ENCODE results near the gene PIK3R3. TPM values are rescaled to one million over a fixed set of nuclear protein-coding genes. Genes with fewer than 3 reads are reported as not detected.

PIK3R3 gene
- polyA plus RNA-seq, 5 donors, result 16.4 to 35.7 (median 22.5) TPM

DNA sequence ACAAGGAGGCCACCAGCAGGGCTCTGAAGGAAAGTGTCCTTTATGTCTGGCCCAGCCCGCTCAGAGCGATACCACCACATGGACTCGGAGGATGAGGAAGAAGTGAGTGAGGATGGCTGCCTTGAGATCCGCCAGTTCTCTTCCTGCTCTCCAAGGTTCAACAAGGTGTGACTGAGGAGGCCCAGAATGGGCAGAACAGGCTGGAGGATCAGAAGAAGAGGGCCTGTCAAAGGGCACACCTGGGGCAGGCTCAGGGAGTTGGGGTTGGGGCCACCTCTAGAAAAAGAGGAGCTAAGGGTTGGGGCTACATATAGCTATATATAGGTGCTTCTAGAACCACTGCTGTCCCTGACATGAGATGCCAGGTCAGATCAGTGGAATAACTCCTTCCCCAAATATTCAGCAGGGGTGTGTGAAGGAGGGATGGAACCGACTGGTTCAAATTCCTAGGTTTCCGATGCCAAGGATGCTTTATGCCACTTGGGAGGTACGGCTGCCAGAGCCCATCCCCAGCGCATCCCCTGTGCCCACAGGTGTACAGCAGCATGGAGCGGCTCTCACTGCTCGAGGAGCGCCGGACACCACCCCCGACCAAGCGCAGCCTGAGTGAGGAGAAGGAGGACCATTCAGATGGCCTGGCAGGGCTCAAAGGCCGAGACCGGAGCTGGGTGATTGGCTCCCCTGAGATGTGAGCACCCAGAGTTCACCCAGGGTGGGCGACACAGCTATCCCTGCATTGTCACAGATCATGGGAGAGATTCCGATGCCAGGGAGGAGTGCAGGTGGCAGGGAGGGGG is 102.2 kb downstream of the PIK3R3 start:
- DNase-seq, result no peak

DNA sequence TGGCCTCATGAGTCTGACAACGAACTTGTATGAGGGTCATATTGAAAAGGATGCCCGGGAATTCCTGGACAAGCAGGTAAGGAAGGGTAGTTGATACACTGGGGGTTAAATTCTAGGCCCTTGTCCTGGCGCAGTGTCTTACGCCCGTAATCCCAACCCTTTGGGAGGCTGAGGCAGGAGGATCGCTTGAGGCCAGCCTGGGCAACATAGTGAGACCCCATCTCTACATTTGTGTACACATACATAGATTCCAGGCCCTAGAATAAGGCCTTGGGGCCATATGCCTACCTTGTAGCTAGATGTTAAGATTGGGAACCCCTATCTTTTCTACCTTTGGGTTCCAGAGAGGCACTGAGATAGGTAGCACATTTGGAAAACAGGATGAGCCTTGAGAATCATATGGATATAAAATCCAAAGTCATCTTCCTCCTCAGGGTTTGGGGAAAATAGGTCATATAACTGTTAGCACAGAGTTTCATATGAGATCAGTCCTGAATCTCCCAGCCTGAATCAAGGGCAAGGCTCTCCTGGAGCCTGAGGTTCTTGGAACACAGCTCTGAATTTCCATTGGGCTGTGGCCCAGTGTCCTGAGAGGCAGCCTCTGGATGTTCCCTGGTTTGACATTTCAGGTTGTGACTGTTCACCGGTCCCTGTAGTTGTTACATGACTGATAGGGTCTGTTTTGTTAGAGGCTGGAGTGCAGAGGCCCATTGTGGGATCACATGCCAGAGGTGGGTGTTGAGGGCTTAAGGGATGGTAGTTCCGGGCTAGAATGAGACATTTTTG is 104.4 kb downstream of the PIK3R3 start:
- DNase-seq, result no peak

- peak; percentile 47 to 59 for DNase-seq
Observed at GRCh38 chr1:46026531-46026930, 105.9 kb downstream of the PIK3R3 start.

DNA sequence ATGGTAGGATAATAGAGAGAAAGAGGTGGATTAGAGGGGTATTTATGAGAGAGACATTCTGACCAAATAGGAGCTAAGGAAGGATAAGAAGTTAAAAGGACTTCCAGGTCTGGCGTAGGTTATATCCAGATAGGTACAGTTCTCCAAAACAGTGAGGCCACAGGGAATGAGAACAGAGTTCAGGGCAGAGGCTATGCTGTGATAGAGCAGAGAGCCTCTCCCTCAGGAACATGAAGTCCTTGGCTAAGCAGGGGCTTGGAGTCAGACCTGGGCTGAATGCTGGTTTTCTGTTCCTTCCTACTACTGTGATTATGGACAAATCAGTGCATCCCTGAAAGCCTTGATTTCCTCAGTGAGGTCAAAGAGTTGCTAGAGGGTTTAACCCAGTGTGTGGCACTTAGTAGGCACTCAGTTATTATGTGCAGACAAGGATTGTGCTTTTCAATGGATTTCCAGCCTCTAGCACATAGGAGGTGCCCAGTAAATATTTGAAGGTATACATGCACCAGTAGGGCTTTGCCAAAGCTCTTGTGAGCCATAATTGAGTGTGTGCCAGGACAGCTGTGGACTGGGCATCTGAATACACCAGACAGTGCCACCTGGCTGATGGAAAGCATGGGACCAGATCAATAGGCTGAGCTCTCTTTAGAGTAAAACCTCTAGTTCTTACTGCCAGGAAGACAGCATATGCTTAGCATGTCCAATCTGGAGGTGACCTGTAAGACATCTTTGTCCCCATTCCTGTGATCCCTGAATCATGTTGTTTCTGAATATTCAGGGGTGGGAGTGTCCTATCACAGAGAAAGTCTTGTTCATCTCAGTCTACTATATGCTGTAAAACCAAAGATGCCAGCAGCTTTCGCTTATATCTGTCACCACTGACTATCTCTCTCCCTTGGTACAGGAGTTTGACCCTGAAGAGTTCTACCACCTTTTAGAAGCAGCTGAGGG is 111.1 kb downstream of the PIK3R3 start:
- DNase-seq, result no peak

GRCh38 chr1:46020010-46020409 is 112.4 kb downstream of the PIK3R3 start:
- no peak for DNase-seq

DNA sequence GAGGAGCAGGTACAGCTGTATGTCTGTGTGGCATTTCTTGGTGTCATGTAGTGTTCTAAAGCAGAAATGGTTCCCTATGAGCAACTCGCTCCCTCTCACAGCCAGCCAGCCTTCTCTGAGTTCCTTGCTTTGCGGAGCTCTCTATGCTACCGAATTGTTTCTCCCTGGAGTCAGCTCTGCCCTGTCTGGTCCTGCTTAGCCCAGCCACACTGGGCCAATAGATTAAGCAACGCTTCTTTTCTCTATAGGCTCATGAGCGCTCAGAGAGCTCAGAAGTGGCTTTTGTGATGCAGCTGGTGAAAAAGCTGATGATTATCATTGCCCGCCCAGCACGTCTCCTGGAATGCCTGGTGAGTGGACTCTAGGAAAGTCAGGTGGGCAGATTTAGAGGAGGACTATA is 113.1 kb downstream of the PIK3R3 start:
- no peak for DNase-seq

DNA sequence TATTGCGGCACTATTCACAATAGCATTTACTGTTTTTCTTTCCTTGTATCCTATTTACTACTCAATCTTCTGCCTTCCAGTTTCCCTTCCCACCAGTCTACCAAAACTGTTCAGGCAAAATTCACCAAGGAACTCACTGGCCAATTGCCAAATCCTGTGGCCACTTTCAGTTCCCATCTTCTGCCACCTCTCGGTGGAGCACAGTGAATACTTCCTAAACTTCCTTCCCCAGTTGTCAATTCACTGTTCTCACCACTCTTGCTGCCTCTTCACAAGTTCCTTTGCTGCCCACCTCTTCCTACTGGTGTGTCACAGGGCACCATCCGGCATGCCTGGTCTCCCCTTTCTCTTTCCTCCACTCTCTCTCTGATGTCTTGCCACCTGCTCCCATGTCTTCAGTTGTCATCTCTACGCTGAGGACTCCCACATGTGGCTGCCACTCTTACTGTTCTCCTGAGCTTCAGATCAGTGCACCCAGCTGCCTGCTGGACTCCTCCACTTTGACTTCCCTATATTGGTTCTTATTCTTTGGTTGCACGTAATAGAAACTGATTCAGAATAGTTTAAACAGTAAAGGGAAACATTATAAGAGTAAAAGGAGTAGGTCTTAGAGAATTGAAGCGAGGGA is 114.4 kb downstream of the PIK3R3 start:
- no peak for DNase-seq

- no peak for DNase-seq
Observed at GRCh38 chr1:46013581-46013980, 118.8 kb downstream of the PIK3R3 start.

DNA sequence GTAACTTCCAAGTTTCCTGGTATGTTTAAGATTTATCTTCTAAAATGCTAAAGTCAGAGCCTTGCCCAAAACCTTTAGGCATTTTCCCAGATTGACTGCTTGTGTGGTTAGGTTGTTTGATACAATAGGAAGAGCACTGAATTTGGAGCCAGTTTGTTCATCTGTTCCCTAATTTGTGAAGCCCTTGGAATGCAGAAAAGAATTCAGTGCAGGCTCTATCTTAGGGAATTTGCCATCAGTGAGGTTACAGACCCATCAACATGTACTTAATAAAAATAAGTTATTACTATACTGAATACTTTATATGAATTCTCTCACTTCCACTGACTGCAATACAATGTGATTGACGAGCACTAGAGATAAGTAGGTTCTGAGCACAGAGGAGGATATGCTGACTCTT is 120.2 kb downstream of the PIK3R3 start:
- no peak for DNase-seq

DNA sequence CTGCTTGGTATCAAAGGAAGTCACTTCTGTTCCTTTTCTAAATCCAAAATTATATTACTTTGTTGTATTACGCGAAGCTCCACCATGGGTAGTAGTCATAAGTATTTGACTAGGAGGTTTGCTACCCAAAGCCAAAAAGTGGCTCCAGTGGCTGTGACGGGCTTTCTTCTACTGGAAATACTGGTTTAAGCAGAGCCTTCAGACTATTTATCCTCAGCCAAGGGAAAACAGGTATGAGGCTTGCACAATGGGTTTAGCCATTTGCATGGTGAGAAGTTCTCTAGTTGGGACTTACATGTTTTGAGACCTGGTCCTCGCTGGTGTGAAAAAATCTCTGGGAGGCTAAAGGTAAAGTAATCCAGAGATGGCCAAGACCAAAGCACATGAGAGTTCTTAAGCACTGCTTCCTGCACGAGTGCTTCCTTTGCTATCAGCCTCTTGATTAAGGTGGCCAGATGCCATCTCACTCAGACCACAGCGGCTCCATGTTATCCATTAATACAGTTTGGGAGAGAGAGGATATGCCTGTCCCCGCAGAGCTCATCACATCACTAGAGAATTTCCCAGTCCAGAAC is 121.2 kb downstream of the PIK3R3 start:
- DNase-seq, result no peak

DNA sequence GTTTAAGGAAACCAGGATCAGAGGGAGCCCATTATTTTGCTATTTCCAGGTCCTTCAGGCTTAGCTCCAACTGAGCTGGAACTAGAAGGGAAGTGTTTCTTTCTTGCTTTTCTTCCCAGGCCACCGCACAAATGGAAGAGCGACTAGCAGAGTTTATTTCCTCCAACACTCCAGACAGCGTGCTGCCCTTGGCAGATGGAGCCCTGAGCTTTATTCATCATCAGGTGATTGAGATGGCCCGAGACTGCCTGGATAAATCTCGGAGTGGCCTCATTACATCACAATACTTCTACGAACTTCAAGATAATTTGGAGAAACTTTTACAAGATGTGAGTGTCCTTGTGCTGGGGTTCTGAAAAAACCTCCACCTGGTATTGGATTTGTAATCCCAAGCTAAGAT is 121.8 kb downstream of the PIK3R3 start:
- DNase-seq, result no peak

DNA sequence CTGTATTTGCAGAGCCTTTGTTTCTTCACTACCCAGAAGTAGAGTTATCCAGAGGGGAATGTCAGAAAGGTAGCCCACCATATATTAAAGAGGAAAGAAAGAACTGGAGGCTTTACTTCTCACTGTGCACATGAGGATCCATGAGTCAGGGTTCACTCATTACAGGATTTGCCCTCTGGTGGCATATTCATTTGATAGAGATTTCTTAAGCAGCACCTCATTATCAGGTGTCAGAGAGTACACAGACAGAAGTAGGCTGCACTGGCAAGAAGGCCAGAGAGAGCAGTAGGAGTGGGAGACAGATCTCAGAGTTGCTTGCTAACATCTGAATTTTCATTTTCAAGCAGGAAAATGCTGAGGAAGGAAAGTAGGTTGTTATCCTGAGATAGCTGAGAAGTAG is 123.8 kb downstream of the PIK3R3 start:
- no peak for DNase-seq

DNA sequence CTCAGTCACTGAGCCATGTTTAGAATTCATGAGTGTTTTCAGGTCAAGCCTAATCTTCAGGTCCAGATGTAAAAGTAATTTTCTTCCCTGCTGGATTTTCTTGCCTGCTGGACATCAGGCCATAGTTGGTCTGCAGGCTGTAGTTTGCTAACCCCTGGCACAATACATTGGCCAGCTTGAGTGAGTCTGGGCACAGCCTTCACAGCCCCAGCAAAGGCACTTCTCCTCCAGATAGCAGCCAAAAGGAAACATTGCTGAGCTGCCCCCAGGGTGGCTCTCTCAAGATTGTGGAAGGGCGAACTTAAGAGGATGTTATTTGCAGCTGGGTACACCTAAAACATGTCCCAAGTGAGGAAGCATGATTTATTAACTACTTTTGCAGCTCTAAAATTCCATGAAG is 126.8 kb downstream of the PIK3R3 start:
- no peak for DNase-seq

GRCh38 chr1:46004492-46004891 is 127.9 kb downstream of the PIK3R3 start:
- DNase-seq, result no peak

DNA sequence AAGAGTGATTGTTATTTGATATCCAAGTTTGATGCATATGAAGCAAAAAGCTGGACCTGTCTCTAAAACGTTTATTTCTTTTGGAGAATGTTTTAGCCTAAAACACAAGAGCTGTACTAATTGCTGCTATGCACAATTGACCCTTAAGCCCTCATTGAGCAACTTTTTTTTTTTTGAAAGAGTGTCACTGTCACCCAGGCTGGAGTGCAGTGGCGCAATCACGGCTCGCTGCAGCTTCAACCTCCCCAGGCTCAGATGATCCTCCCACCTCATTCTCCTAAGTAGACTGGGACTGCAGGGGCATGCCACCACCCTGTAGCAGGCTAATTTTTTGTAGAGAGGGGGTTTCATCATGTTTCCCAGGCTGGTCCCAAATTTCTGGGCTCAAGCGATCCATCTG is 129.1 kb downstream of the PIK3R3 start:
- DNase-seq, result no peak

DNA sequence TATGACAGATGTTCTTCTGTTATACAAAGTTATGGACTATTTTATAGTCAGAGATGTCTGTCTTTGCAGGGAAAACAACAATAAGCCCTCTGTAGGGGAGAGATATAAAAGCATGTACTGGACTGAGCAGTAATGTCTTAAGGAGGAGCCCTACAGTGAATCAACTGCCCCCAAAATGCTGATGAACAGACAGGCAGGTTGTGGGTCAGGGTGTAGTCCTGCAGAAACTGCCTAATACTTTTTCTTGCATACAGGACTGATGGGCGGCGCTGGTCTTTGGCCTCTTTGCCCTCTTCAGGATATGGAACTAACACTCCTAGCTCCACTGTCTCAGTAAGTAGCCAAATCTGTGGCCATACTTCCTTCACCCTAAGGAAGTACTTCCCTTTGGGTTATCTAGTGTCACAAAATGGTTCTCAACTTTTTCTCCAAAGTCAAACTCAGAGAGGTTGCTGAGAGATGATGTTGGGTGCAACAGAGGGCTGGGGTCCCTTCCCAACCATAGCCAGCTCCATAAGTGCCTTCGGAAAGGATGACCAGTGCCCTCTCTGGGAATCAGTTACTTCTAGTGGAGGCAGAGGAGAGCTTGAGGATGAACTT is 129.8 kb downstream of the PIK3R3 start:
- DNase-seq, result no peak

DNA sequence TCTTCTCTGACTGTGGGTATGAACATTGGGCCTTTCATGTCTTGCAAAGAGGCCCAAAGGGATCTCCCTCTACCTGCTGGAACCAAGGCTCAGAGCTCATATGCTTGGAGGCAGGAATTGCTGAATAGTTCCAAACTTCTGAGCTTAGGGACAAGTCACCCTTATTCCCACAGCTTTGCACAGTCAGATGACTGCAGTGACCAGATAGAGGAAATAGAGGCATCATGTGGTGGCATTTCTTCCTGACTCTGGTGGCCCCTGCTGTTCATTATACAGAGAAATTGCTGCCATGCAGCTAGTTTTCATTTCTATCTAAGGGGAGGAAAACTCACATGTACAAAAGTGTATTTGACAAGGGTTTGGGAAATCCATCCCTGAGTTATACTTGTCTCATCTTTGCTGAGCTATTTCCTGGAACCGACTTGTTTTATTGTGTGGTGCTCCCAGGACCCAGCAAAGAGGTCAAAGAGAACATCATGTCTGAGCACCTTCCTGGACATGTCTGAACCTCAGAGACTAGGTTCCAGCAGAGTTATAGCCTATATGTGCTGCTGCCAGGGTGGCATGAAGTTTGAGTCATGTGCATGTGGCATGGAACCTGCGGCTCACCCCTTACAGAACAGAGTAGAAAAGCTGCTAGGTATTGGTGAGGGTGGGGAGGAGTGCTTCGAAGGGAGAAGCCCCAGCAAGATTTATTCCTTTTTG is 131.2 kb downstream of the PIK3R3 start:
- DNase-seq, result no peak

DNA sequence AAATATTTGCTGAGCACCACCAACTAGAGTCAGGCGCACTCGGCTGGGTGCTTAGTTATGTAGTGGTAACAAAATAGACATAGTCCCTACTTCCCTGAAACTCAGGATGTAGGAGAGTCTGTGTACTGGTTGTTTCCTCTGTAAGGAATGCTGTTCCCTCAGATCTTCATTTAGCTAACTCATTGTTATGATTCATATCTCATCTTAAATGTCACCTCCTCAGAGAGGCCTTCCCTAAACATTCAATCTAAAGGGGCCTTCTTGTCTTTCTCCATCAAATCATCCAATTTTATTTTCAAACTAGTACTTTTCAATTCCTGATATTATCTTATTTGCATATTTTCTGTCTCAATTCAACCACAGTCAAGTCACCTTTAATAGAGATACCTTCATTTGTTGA is 132.9 kb downstream of the PIK3R3 start:
- no peak for DNase-seq

DNA sequence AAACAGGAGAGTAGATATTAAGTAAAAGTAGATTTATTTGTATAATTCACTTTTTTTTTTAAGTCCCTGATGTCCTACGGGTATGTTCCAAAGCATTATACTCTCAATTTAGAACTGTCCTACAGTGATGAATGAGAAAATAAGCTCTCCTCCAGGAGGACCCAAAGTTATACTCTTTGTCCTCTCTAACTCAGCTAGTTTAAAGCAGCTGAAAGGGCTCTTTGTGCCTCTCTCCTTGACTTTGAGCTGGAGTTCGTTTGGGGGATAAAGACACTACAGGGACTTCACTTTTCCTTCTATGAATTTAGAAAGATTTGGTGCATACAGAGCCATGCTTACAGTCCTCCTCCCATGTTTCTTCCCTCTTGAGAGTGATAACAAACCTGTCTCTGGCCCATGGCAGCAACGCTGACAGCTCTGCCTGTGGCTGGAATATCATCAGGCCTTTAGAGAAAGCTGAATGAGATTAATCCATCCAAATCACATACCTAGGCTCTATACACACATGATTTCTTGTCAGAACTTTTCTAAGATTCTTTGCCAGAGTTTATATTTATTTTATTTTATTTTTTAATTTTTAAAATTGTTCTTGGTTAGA is 134.3 kb downstream of the PIK3R3 start:
- DNase-seq, result no peak

- DNase-seq, result no peak
Observed at GRCh38 chr1:45995298-45995697, 137.1 kb downstream of the PIK3R3 start.

All from right lung (tissue), 5 donors.